ENCODE data around the gene GJA1. TPM values are rescaled to one million over a fixed set of nuclear protein-coding genes. Genes with fewer than 3 reads are reported as not detected.

The GJA1 gene
- polyA plus RNA-seq, 3 donors, result not detected

DNA sequence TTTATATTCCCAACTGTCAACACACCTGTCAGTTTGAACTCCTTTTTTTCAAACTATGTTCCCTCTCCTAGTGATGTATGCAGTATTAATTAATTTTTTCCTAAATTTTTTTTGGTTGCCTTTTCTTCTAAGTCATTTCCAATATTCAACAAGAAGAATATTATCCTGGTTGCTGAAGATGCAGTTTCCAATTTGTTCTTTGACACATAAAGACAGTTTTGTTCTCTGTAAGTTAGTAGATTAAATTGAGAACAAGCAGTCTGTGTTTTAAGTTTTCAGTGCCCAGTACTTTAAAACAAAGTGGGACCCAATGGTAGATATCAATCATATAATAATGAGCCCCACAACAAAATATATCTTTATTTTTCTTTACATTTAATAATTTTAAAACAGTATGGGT is 47.3 kb downstream of the GJA1 start:
- no peak overlapping the region for H3K4me2 ChIP-seq (replicated peaks; ENCODE audit: extremely low read depth, low read length, poor library complexity, severe bottlenecking)
- H3K36me3 ChIP-seq (replicated peaks in 1 of 2; ENCODE audit: control insufficient read depth in 1 of 2, insufficient read depth in 2 of 2, low read length in 2 of 2), result no peaks in the 10 kb centered on the region
- no peaks in the 10 kb centered on the region for H3K79me2 ChIP-seq (ENCODE audit: insufficient read depth, low read length)
- no peak overlapping the region for H3K27ac ChIP-seq (ENCODE audit: low read depth in 1 of 2, low read length in 2 of 2)
- no peaks in the 10 kb centered on the region for H3K4me1 ChIP-seq (ENCODE audit: control insufficient read depth in 1 of 2, insufficient read depth in 2 of 2, low read length in 2 of 2)
- TF ChIP-seq, protein P1, sequence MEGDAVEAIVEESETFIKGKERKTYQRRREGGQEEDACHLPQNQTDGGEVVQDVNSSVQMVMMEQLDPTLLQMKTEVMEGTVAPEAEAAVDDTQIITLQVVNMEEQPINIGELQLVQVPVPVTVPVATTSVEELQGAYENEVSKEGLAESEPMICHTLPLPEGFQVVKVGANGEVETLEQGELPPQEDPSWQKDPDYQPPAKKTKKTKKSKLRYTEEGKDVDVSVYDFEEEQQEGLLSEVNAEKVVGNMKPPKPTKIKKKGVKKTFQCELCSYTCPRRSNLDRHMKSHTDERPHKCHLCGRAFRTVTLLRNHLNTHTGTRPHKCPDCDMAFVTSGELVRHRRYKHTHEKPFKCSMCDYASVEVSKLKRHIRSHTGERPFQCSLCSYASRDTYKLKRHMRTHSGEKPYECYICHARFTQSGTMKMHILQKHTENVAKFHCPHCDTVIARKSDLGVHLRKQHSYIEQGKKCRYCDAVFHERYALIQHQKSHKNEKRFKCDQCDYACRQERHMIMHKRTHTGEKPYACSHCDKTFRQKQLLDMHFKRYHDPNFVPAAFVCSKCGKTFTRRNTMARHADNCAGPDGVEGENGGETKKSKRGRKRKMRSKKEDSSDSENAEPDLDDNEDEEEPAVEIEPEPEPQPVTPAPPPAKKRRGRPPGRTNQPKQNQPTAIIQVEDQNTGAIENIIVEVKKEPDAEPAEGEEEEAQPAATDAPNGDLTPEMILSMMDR (IDR thresholded peaks at IDR 0.05), result no peak
- no peaks in the 10 kb centered on the region for H3K36me3 Mint-ChIP-seq
- peaks cover 0 to 4% (median 2%) of the 10 kb centered on the region in 3 donors for H3K27me3 Mint-ChIP-seq (ENCODE audit: low read depth in 3 of 3)
- intact Hi-C loops (cut with micrococcal nuclease), result no loop called here
- no peak overlapping the region for H3K27ac Mint-ChIP-seq
- H2AFZ ChIP-seq (ENCODE audit: insufficient read depth, low read depth, low read length, poor library complexity, severe bottlenecking), result no peak overlapping the region
- H3K9me3 ChIP-seq (replicated peaks in 1 of 2; ENCODE audit: control insufficient read depth in 1 of 2, insufficient read depth in 1 of 2, low read length in 2 of 2), result peaks cover 0 to 9% of the 10 kb centered on the region in 2 donors
- no peak overlapping the region for H3K9ac ChIP-seq (ENCODE audit: insufficient read depth, low read length, poor library complexity, severe bottlenecking)
- no peaks in the 10 kb centered on the region for H3K27me3 ChIP-seq (ENCODE audit: control insufficient read depth in 2 of 2, insufficient read depth in 2 of 2, low read length in 2 of 2)
- H3K4me3 Mint-ChIP-seq, result no peak overlapping the region
- no peak for DNase-seq
- peaks cover 0 to 10% (median 1%) of the 10 kb centered on the region in 7 donors for H3K9me3 Mint-ChIP-seq
- H3K4me3 ChIP-seq (replicated peaks in 1 of 3; ENCODE audit: low read depth in 2 of 3, low read length in 3 of 3), result no peak overlapping the region
- H4K20me1 ChIP-seq (ENCODE audit: insufficient read depth, low read length), result no peaks in the 10 kb centered on the region
- H3K4me1 Mint-ChIP-seq, result no peaks in the 10 kb centered on the region

DNA sequence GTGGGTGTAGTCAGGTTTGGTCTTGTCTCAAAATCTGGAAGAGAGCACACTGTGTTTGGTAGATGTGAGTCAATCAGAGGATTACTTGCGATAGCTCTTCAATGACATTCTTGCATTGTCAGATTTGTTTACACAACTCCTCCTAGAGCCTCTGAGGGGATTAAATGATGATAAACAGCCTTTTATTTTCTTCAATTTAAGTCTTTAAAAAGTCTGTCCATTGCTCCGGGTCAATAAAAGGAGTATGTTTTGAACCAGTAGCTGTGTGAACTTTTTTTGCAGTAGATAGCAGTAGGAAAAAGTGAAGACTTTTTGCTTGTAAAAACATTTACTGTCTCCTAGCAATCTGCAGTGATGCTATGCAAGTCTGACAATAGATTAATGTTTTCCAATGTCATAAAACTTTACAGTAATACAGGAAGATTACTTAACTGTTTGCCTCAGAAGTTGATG is 49.9 kb downstream of the GJA1 start:
- no peak overlapping the region for H3K4me3 Mint-ChIP-seq
- no peak for DNase-seq
- H3K9me3 ChIP-seq (replicated peaks in 1 of 2; ENCODE audit: control insufficient read depth in 1 of 2, insufficient read depth in 1 of 2, low read length in 2 of 2), result peaks cover 0 to 3% of the 10 kb centered on the region in 2 donors
- H3K4me1 Mint-ChIP-seq, result no peaks in the 10 kb centered on the region
- H3K4me2 ChIP-seq (replicated peaks; ENCODE audit: extremely low read depth, low read length, poor library complexity, severe bottlenecking), result no peak overlapping the region
- H3K27ac ChIP-seq (ENCODE audit: low read depth in 1 of 2, low read length in 2 of 2), result no peak overlapping the region
- H3K4me1 ChIP-seq (ENCODE audit: control insufficient read depth in 1 of 2, insufficient read depth in 2 of 2, low read length in 2 of 2), result no peaks in the 10 kb centered on the region
- H3K79me2 ChIP-seq (ENCODE audit: insufficient read depth, low read length), result no peaks in the 10 kb centered on the region
- no CpG with 5 or more reads among the region's 2 CpGs for WGBS (ENCODE audit: insufficient coverage)
- H4K20me1 ChIP-seq (ENCODE audit: insufficient read depth, low read length), result no peaks in the 10 kb centered on the region
- no peak overlapping the region for H3K9ac ChIP-seq (ENCODE audit: insufficient read depth, low read length, poor library complexity, severe bottlenecking)
- H3K36me3 ChIP-seq (replicated peaks in 1 of 2; ENCODE audit: control insufficient read depth in 1 of 2, insufficient read depth in 2 of 2, low read length in 2 of 2), result no peaks in the 10 kb centered on the region
- no peaks in the 10 kb centered on the region for H3K27me3 ChIP-seq (ENCODE audit: control insufficient read depth in 2 of 2, insufficient read depth in 2 of 2, low read length in 2 of 2)
- H3K9me3 Mint-ChIP-seq, result peaks cover 0 to 7% (median 2%) of the 10 kb centered on the region in 7 donors
- H3K4me3 ChIP-seq (replicated peaks in 1 of 3; ENCODE audit: low read depth in 2 of 3, low read length in 3 of 3), result no peak overlapping the region
- H2AFZ ChIP-seq (ENCODE audit: insufficient read depth, low read depth, low read length, poor library complexity, severe bottlenecking), result no peak overlapping the region
- peaks cover 0 to 1% (median 1%) of the 10 kb centered on the region in 3 donors for H3K27me3 Mint-ChIP-seq (ENCODE audit: low read depth in 3 of 3)
- intact Hi-C loops (cut with micrococcal nuclease), result no loop called here
- H3K27ac Mint-ChIP-seq, result no peak overlapping the region
- no peaks in the 10 kb centered on the region for H3K36me3 Mint-ChIP-seq
- TF ChIP-seq, protein P1 (IDR thresholded peaks at IDR 0.05), result no peak
